Measurements from ENCODE around the gene ORMDL2. TPM values are rescaled to one million over a fixed set of nuclear protein-coding genes. Genes with fewer than 3 reads are reported as not detected.
A peak's percentile ranks its signal among the peaks of the same experiment; 100 is the strongest.

The ORMDL2 gene
- total and polyA plus RNA-seq, 2 donors (not counting 3 experiments of a cell fraction or from before 2014, with no cell fraction given): 55.0 to 70.4 TPM

DNA sequence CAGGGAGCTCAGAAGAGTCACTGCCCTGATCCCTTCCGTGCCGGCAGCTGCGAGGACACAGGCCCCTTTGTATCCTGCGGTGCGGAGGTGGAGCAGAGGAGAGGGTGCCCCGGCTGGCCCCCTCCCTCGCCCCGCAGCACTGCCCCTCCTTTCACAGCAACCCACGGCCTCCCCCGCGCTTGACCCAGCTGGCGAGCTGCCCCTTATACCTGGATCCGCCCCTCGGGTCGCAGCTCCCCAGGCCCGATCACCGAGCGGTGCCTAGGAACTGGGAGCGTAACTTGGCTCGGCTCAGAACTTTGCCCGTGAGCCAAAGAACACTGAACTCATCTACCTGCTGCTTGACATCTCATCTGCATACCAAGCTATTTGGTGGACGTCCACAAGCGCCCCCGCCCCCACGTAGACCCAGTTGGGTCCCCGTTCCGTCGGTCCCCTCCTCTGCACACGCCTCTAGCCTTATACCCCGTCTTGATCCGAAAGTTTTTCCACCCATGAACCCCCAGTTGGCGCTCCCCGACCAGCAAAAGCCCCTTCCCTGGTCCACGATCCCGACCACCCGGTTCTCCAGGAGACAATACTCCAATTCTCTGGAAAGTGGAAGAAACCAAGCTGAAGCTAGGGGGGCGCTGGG, 12.2 kb downstream of the ORMDL2 start:
- H4K20me1 ChIP-seq (replicated peaks; ENCODE audit: control insufficient read depth, extremely low read depth, insufficient read depth, low read length): no peaks in the 10 kb centered on the region
- H3K27ac ChIP-seq (ENCODE audit: insufficient read depth, low read depth, low read length): peak overlapping the region; percentile 60
- CTCF ChIA-PET: interaction anchor here (0.9 to 4.5 kb wide), 16 partner anchors 9 to 199 kb away, joined by 3 to 38 read pairs (median 6); partner anchors contain the start of genes MMP19, ORMDL2, RAB5B and SARNP
- no peaks in the 10 kb centered on the region for H3K9me3 ChIP-seq (replicated peaks; ENCODE audit: control insufficient read depth, insufficient read depth, low read length)
- TSS peak; percentile 58 for BruUV-seq (replicated peaks)
- peak overlapping the region; percentile 74 for H3K4me2 ChIP-seq (ENCODE audit: insufficient read depth, low read length)
- dilution Hi-C loops (cut with MboI; ENCODE audit: extremely low pct_ligation_motif_present, low sequenced_read_pairs) (no loop called here), intact Hi-C loops (cut with micrococcal nuclease) (loop anchor here (1.0 kb wide), 5 partner anchors 12 to 275 kb away; partner anchors contain the start of genes ORMDL2 and PYM1)
- peak overlapping the region; percentile 86 for H3K9ac ChIP-seq (replicated peaks; ENCODE audit: extremely low read depth, insufficient read depth, low read length)
- H3K4me3 ChIP-seq (replicated peaks in 1 of 3; ENCODE audit: insufficient read depth in 1 of 3, low read depth in 1 of 3, low read length in 3 of 3): peak overlapping the region; percentile 81 to 92 (median 82)
- peaks cover 32% of the 10 kb centered on the region for H3K79me2 ChIP-seq (ENCODE audit: control insufficient read depth, insufficient read depth, low read length)
- TF ChIP-seq POLR2AphosphoS5 (IDR thresholded peaks at IDR 0.05; ENCODE audit: insufficient read depth, low read depth, low read length) (peak; percentile 4), FOS (IDR thresholded peaks at IDR 0.05; ENCODE audit: borderline replicate concordance, insufficient read depth, low read length) (no peak)
- H2AFZ ChIP-seq (ENCODE audit: low read depth, low read length): peak overlapping the region; percentile 25
- FAIRE-seq (peak; percentile 26), DNase-seq (ENCODE audit: low read depth, low spot score) (peak; percentile 70)
- no peaks in the 10 kb centered on the region for H3K27me3 ChIP-seq (ENCODE audit: control insufficient read depth in 2 of 2, insufficient read depth in 2 of 2, low read length in 2 of 2)
- H3K4me1 ChIP-seq (ENCODE audit: control insufficient read depth, extremely low read depth, insufficient read depth, low read length): peaks cover 27% of the 10 kb centered on the region
- H3K36me3 ChIP-seq (ENCODE audit: control insufficient read depth in 2 of 2, extremely low read depth in 1 of 2, insufficient read depth in 2 of 2, low read length in 2 of 2): no peaks in the 10 kb centered on the region
- POLR2A ChIA-PET: interaction anchor here (0.6 to 3.1 kb wide), 8 partner anchors 9 to 165 kb away, joined by 4 to 40 read pairs (median 8); partner anchors contain the start of genes ORMDL2, PYM1, RAB5B and SARNP
- no peaks in the 10 kb centered on the region for H3K9me1 ChIP-seq (replicated peaks; ENCODE audit: control insufficient read depth, extremely low read depth, insufficient read depth, low read length)

DNA sequence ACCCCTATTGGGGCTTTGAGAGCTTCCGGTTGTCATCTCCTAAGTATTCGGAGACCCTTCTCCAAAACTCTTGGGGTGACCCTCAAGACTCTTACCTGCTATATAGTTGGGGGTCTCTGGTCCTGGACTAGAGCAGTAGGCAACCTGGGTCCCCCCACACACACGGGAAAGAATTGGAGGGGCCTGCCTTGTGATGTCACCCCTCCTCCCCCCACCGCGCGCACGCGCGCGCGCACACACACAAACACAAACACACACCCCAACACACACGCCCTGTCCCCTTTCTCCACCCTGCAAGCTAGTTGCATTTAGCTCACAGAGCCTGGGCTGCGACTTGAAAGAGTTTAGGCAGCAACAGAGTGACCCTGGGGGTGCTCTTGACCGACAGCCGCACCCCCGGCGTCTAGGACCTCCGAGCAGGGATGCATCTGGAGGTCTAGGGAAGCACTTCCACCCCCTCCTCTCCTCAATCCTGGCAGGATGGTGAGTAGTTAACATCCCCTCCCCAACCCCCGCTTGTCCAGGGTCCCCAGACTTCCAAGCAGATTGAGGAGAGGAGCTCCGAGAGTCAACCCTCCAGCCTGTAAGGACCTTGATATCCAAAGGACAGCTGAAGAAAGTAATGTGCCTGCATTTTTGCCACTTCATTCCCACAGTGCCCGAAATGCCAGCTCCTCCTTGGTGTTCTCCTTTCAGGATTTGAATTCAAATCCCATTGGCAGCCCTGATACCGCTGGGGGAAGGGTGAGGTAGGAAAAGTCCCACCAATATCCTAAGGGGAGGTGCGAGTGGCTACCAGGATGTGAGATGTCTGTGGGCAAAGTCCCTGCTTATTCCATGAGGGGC, 13.0 kb downstream of the ORMDL2 start:
- CTCF ChIA-PET: interaction anchor here (0.9 to 4.5 kb wide), 11 partner anchors 8 to 198 kb away, joined by 3 to 38 read pairs (median 7); partner anchors contain the start of genes MMP19, ORMDL2 and SARNP
- H4K20me1 ChIP-seq (replicated peaks; ENCODE audit: control insufficient read depth, extremely low read depth, insufficient read depth, low read length): no peaks in the 10 kb centered on the region
- no TSS peak for BruUV-seq (replicated peaks)
- no peaks in the 10 kb centered on the region for H3K27me3 ChIP-seq (ENCODE audit: control insufficient read depth in 2 of 2, insufficient read depth in 2 of 2, low read length in 2 of 2)
- H3K4me1 ChIP-seq (ENCODE audit: control insufficient read depth, extremely low read depth, insufficient read depth, low read length): peaks cover 26% of the 10 kb centered on the region
- H3K27ac ChIP-seq (ENCODE audit: insufficient read depth, low read depth, low read length): peak overlapping the region; percentile 60
- peak overlapping the region; percentile 74 for H3K4me2 ChIP-seq (ENCODE audit: insufficient read depth, low read length)
- no peaks in the 10 kb centered on the region for H3K9me3 ChIP-seq (replicated peaks; ENCODE audit: control insufficient read depth, insufficient read depth, low read length)
- TF ChIP-seq POLR2A (IDR thresholded peaks at IDR 0.05; ENCODE audit: low read depth, low read length) (peak; percentile 52), FOS (IDR thresholded peaks at IDR 0.05; ENCODE audit: borderline replicate concordance, insufficient read depth, low read length) (no peak)
- peak overlapping the region; percentile 86 for H3K9ac ChIP-seq (replicated peaks; ENCODE audit: extremely low read depth, insufficient read depth, low read length)
- POLR2A ChIA-PET: interaction anchor here (1.4 to 3.1 kb wide), 5 partner anchors 8 to 143 kb away, joined by 4 to 40 read pairs (median 15); partner anchors contain the start of genes ORMDL2, PYM1, RAB5B and SARNP
- peak overlapping the region; percentile 81 to 92 (median 82) for H3K4me3 ChIP-seq (replicated peaks in 1 of 3; ENCODE audit: insufficient read depth in 1 of 3, low read depth in 1 of 3, low read length in 3 of 3)
- H2AFZ ChIP-seq (ENCODE audit: low read depth, low read length): peak overlapping the region; percentile 70
- intact Hi-C loops (cut with micrococcal nuclease): no loop called here
- dilution Hi-C loops (cut with MboI; ENCODE audit: extremely low pct_ligation_motif_present, low sequenced_read_pairs): no loop called here
- no peaks in the 10 kb centered on the region for H3K9me1 ChIP-seq (replicated peaks; ENCODE audit: control insufficient read depth, extremely low read depth, insufficient read depth, low read length)
- H3K36me3 ChIP-seq (ENCODE audit: control insufficient read depth in 2 of 2, extremely low read depth in 1 of 2, insufficient read depth in 2 of 2, low read length in 2 of 2): no peaks in the 10 kb centered on the region
- peaks cover 30% of the 10 kb centered on the region for H3K79me2 ChIP-seq (ENCODE audit: control insufficient read depth, insufficient read depth, low read length)
- DNase-seq (ENCODE audit: low read depth, low spot score) (peak; percentile 76), FAIRE-seq (peak; percentile 67)
